ENCODE measurements around the gene ICA1. TPM values are rescaled to one million over a fixed set of nuclear protein-coding genes. Genes with fewer than 3 reads are reported as not detected.
A peak's percentile ranks its signal among the peaks of the same experiment; 100 is the strongest.

Gene ICA1
- total RNA-seq, 1 experiment from 2014 or later: 3.2 TPM

DNA sequence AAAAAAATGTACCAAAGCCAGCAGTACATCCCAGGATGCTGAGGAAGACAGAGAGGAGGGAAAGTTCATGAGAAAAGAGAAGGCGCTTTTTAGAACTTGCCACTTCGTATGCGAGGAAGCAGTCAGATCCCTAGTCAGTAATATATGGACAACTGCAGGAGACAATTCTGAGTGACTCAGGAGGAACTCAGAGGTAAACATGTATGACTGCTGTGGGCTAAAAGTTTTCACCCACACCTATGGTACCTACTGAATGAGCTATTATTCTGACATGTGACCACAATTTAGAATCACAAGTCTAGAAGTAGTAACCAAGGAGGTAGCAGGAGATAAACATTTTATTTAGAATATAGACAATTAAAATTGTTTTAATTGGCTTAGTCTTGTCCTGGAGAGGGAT, 126.5 kb downstream of the ICA1 start:
- Histone ChIP-seq H3K4me2 (ENCODE audit: low read length) (no peak overlapping the region), H2AFZ (ENCODE audit: low read length) (no peak overlapping the region), H3K9ac (ENCODE audit: low read length) (no peak overlapping the region), H4K20me1 (ENCODE audit: low read length) (no peaks in the 10 kb centered on the region), H3K9me2 (replicated peaks; ENCODE audit: low read length) (no peaks in the 10 kb centered on the region), H3K4me1 (ENCODE audit: insufficient read depth, low read length) (no peaks in the 10 kb centered on the region), H3K79me2 (ENCODE audit: low read length) (no peaks in the 10 kb centered on the region), H3K4me3 (ENCODE audit: low read length) (no peak overlapping the region), H3K27ac (ENCODE audit: low read length) (no peak overlapping the region), H3K36me3 (ENCODE audit: low read depth, low read length) (no peaks in the 10 kb centered on the region), H3K27me3 (ENCODE audit: low read length) (no peaks in the 10 kb centered on the region), H3F3A (ENCODE audit: low read length, unreplicated experiment) (no peaks in the 10 kb centered on the region), H3K9me3 (ENCODE audit: low read length) (no peaks in the 10 kb centered on the region)
- TF ChIP-seq EZH2phosphoT487 (IDR thresholded peaks at IDR 0.05; ENCODE audit: borderline replicate concordance, low read length): no peak
- no peak for TF ChIP-seq CTCF (conservative IDR thresholded peaks at IDR 0.05; ENCODE audit: low read depth, low read length)
- no peak for TF ChIP-seq EZH2 (IDR thresholded peaks at IDR 0.05; ENCODE audit: low read length, unreplicated experiment)
- POLR2A ChIA-PET (ENCODE audit: unreplicated experiment): no interaction called here
- DNase-seq (peak; percentile 10), ATAC-seq (no peak)
- CTCF ChIA-PET: no interaction called here
- BruUV-seq (replicated peaks): no TSS peak
- intact Hi-C loops (cut with micrococcal nuclease): no loop called here

DNA sequence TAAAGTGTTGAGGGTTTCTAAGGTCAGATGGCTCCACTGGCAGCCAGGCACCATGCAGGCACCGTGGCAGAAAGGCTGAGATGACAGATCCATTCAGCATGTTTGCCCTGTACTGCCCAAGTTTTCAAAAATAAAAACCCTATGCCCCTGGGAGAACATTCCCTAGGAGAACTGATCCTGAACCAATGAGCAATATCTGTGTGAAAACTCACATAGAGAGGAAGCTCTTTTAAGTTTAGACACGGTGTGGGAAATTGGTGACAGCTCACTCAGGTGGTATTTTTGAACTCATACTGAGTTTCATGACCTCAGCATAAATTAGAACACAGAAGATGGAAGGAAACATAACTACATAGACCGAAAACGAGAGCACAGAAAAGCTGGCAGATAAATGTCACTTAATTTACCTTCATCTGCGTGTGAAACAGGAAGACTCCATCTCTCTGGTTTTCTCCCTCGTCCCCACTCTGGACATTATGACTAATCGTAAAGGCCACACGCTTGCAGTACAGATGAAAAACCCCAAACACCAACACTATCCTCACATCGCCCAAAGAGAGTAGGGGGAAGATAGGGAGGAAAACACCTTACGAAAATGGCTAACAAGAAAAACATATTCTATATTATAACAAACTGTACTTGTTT, 127.8 kb downstream of the ICA1 start:
- no peak overlapping the region for H3K4me3 ChIP-seq (ENCODE audit: low read length)
- H3K9me3 ChIP-seq (ENCODE audit: low read length): no peaks in the 10 kb centered on the region
- H3K27me3 ChIP-seq (ENCODE audit: low read length): no peaks in the 10 kb centered on the region
- H3K9ac ChIP-seq (ENCODE audit: low read length): no peak overlapping the region
- ChIA-PET POLR2A (ENCODE audit: unreplicated experiment) (no interaction called here), CTCF (no interaction called here)
- intact Hi-C loops (cut with micrococcal nuclease): no loop called here
- H3K79me2 ChIP-seq (ENCODE audit: low read length): no peaks in the 10 kb centered on the region
- H3K27ac ChIP-seq (ENCODE audit: low read length): no peak overlapping the region
- ATAC-seq (no peak), DNase-seq (peak; percentile 12)
- no peak overlapping the region for H3K4me2 ChIP-seq (ENCODE audit: low read length)
- H3K4me1 ChIP-seq (ENCODE audit: insufficient read depth, low read length): no peaks in the 10 kb centered on the region
- TF ChIP-seq EZH2phosphoT487 (IDR thresholded peaks at IDR 0.05; ENCODE audit: borderline replicate concordance, low read length): no peak
- TF ChIP-seq EZH2 (IDR thresholded peaks at IDR 0.05; ENCODE audit: low read length, unreplicated experiment): no peak
- no peak for TF ChIP-seq CTCF (conservative IDR thresholded peaks at IDR 0.05; ENCODE audit: low read depth, low read length)
- H3K9me2 ChIP-seq (replicated peaks; ENCODE audit: low read length): no peaks in the 10 kb centered on the region
- no peaks in the 10 kb centered on the region for H3K36me3 ChIP-seq (ENCODE audit: low read depth, low read length)
- no peaks in the 10 kb centered on the region for H3F3A ChIP-seq (ENCODE audit: low read length, unreplicated experiment)
- H4K20me1 ChIP-seq (ENCODE audit: low read length): no peaks in the 10 kb centered on the region
- BruUV-seq (replicated peaks): no TSS peak
- no peak overlapping the region for H2AFZ ChIP-seq (ENCODE audit: low read length)

- Histone ChIP-seq H2AFZ (ENCODE audit: low read length) (no peak overlapping the region), H3F3A (ENCODE audit: low read length, unreplicated experiment) (no peaks in the 10 kb centered on the region), H3K9ac (ENCODE audit: low read length) (no peak overlapping the region), H3K27ac (ENCODE audit: low read length) (no peak overlapping the region), H3K9me3 (ENCODE audit: low read length) (no peaks in the 10 kb centered on the region), H3K4me1 (ENCODE audit: insufficient read depth, low read length) (no peaks in the 10 kb centered on the region), H3K4me2 (ENCODE audit: low read length) (no peak overlapping the region), H3K9me2 (replicated peaks; ENCODE audit: low read length) (no peaks in the 10 kb centered on the region), H4K20me1 (ENCODE audit: low read length) (no peaks in the 10 kb centered on the region), H3K4me3 (ENCODE audit: low read length) (no peak overlapping the region), H3K27me3 (ENCODE audit: low read length) (no peaks in the 10 kb centered on the region), H3K79me2 (ENCODE audit: low read length) (no peaks in the 10 kb centered on the region), H3K36me3 (ENCODE audit: low read depth, low read length) (no peaks in the 10 kb centered on the region)
- ChIA-PET CTCF (no interaction called here), POLR2A (ENCODE audit: unreplicated experiment) (no interaction called here)
- DNase-seq (no peak), ATAC-seq (no peak)
- no peak for TF ChIP-seq EZH2phosphoT487 (IDR thresholded peaks at IDR 0.05; ENCODE audit: borderline replicate concordance, low read length)
- no peak for TF ChIP-seq CTCF (conservative IDR thresholded peaks at IDR 0.05; ENCODE audit: low read depth, low read length)
- no peak for TF ChIP-seq EZH2 (IDR thresholded peaks at IDR 0.05; ENCODE audit: low read length, unreplicated experiment)
- intact Hi-C loops (cut with micrococcal nuclease): no loop called here
- no TSS peak for BruUV-seq (replicated peaks)
These were observed 128.6 kb downstream of the ICA1 start for GRCh38 chr7:8133188-8133848.

Measured in PC-3 (cell line).